Large intestine (tissue), 3 donors: ENCODE results near the gene OGA. TPM values are rescaled to one million over a fixed set of nuclear protein-coding genes. Genes with fewer than 3 reads are reported as not detected.

Experiments used
- DNase-seq, 2 donors: peaks; one replicate each; pipeline versions ENCODE4 v3.0.0 to v3.0.0-alpha.2; 2013
- H3K27ac ChIP-seq: one replicate; pipeline ENCODE4 v1.5.1; 2013; ENCODE audit warnings: low read length
- H3K27me3 ChIP-seq: 2 replicates; pipeline ENCODE4 v1.6.1; 2013; ENCODE audit warnings: low read length; ENCODE audit not compliant: control insufficient read depth, insufficient read depth
- H3K36me3 ChIP-seq: 2 replicates; pipeline ENCODE4 v1.6.1; 2013; ENCODE audit warnings: low read length; ENCODE audit not compliant: control insufficient read depth, insufficient read depth
- H3K4me1 ChIP-seq: one replicate; pipeline ENCODE4 v1.6.1; 2013; ENCODE audit warnings: low read length; ENCODE audit not compliant: control insufficient read depth, insufficient read depth
- H3K4me3 ChIP-seq: one replicate; pipeline ENCODE4 v1.5.1; 2013; ENCODE audit warnings: low read length
- H3K9me3 ChIP-seq: one replicate; pipeline ENCODE4 v1.6.1; 2013; ENCODE audit warnings: mild to moderate bottlenecking, low read depth, low read length, moderate library complexity; ENCODE audit not compliant: control insufficient read depth
- WGBS: methylation state at CpG from one replicate; pipeline ENCODE4 v1.1.5; 2013; ENCODE audit warnings: low lambda C conversion rate; ENCODE audit not compliant: insufficient coverage; 5-methylcytosine and 5-hydroxymethylcytosine counted together
- polyA plus RNA-seq: library from polyadenylated mRNA; unstranded; fragments of 120-200 nt; gene quantifications from one replicate; pipeline ENCODE4 v1.2.1, GENCODE V29; 2013

The OGA gene
- polyA plus RNA-seq, 1 donor: 129 TPM

- H3K27me3 ChIP-seq: peaks cover 100% of the 10 kb centered on the region
- DNase-seq: no peak
- no peaks in the 10 kb centered on the region for H3K36me3 ChIP-seq
- H3K4me1 ChIP-seq: peaks cover 5% of the 10 kb centered on the region
- H3K4me3 ChIP-seq: no peak overlapping the region
- no CpG with 5 or more reads among the region's 41 CpGs for WGBS
- peaks cover 11% of the 10 kb centered on the region for H3K9me3 ChIP-seq
- no peak overlapping the region for H3K27ac ChIP-seq
Observed at GRCh38 chr10:101770331-101771215, 47.7 kb downstream of the OGA start.

DNA sequence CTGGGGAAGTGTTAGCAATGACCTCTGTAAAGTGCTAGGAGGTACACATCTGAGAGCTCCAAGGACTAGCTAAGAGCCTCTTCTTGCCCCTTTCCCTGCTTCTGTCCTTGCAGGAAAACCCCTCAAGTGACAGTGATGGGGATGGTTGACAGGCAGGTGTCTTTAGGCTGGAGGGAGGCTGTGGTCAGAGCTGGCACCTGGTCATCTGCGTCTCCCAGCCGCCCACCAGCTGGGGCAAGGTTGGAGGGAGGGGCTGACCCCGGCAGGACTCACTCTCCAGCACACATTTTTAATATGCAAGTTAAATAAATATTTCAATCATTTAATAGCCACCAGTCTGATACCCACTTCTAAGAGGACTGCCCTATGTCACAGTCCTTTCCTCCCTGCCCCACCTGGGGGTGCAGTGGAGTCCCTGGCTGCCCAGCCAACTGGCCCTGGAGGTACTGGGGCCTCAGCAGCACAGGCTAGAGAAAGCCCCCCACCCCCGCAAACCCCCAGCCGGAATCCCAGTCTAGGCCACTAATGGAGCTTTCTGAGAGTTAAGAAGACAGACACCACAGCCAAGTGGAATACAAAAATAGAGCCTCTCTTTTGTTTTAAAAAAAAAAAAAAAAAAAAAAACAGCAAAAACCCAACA lies 48.6 kb downstream of the OGA start:
- no CpG with 5 or more reads among the region's 5 CpGs for WGBS
- Histone ChIP-seq H3K4me1 (no peaks in the 10 kb centered on the region), H3K9me3 (peaks cover 3% of the 10 kb centered on the region), H3K36me3 (no peaks in the 10 kb centered on the region), H3K27me3 (peaks cover 98% of the 10 kb centered on the region), H3K27ac (no peak overlapping the region), H3K4me3 (no peak overlapping the region)
- DNase-seq: no peak

- Histone ChIP-seq H3K4me3 (no peak overlapping the region), H3K9me3 (peaks cover 3% of the 10 kb centered on the region), H3K27me3 (peaks cover 91% of the 10 kb centered on the region), H3K4me1 (no peaks in the 10 kb centered on the region), H3K27ac (no peak overlapping the region), H3K36me3 (no peaks in the 10 kb centered on the region)
- DNase-seq: no peak
- no CpG with 5 or more reads among the region's 8 CpGs for WGBS
Observed at GRCh38 chr10:101768791-101769170, 49.5 kb downstream of the OGA start.

DNA sequence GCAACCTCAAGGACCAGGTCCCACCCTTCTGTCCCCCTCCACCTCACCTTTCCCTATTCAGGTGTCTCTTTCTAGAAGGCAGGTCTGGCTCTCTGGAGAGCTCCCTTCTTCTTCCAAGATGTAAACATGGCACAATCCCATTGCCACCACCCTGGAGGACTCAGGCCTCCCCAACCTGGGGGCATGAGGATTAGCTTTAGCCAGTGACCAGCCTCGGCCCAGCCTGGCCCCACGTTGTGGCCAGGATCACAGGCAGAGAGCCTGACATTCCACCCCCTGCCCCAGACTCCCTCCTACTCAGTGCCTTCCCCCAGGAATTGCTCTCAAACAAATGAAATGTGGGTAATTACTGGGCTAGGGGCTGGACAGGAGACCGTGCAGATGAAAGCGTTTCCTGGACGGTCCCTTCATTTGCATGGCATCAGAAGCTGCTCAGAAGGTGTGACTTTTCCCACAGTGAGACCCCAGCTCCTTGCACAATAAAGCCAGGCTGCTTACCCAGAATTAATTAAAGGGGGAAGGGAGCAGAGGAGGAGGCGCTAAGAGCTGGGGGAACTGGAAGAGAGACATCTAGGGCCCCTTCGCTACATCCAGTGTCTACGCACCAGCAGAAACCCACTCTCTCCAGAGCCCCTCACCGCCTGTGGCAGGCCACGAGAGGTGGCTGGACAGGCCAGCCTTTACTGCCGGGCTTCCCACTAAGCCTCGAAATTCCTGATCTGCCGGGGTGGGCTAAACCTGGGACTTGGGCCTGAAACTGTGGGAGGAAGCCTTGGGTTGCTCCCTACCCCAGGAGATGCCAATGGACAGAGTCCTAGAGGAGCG lies 50.1 kb downstream of the OGA start:
- peaks cover 3% of the 10 kb centered on the region for H3K9me3 ChIP-seq
- WGBS: no CpG with 5 or more reads among the region's 14 CpGs
- H3K4me3 ChIP-seq: no peak overlapping the region
- no peaks in the 10 kb centered on the region for H3K4me1 ChIP-seq
- no peak overlapping the region for H3K27ac ChIP-seq
- no peak for DNase-seq
- H3K27me3 ChIP-seq: peaks cover 87% of the 10 kb centered on the region
- H3K36me3 ChIP-seq: no peaks in the 10 kb centered on the region

DNA sequence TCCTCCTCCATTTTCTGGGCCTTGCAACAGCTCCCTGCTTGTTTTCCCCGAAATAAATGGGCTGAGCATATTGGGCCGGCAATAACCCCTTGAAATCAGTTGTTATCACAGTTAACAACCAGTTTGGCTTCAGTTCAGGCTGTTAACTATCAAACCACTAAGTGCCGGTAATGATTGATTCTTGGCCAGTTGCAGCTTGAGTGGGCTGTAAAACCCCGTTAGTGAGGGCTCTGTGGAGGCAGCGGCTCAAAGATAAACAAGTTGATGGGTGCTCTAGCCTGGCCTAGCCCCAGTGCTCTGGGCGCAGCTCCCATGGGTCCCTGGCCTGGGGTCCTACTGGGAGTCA lies 50.7 kb downstream of the OGA start:
- WGBS: no CpG with 5 or more reads among the region's 6 CpGs
- H3K9me3 ChIP-seq: peaks cover 3% of the 10 kb centered on the region
- no peaks in the 10 kb centered on the region for H3K36me3 ChIP-seq
- no peaks in the 10 kb centered on the region for H3K4me1 ChIP-seq
- H3K4me3 ChIP-seq: no peak overlapping the region
- H3K27ac ChIP-seq: no peak overlapping the region
- peaks cover 85% of the 10 kb centered on the region for H3K27me3 ChIP-seq
- no peak for DNase-seq

GRCh38 chr10:101766753-101767599 lies 51.3 kb downstream of the OGA start:
- Histone ChIP-seq H3K9me3 (peaks cover 3% of the 10 kb centered on the region), H3K27me3 (peaks cover 79% of the 10 kb centered on the region), H3K4me3 (no peak overlapping the region), H3K36me3 (no peaks in the 10 kb centered on the region), H3K27ac (no peak overlapping the region), H3K4me1 (no peaks in the 10 kb centered on the region)
- WGBS: no CpG with 5 or more reads among the region's 12 CpGs
- no peak for DNase-seq

DNA sequence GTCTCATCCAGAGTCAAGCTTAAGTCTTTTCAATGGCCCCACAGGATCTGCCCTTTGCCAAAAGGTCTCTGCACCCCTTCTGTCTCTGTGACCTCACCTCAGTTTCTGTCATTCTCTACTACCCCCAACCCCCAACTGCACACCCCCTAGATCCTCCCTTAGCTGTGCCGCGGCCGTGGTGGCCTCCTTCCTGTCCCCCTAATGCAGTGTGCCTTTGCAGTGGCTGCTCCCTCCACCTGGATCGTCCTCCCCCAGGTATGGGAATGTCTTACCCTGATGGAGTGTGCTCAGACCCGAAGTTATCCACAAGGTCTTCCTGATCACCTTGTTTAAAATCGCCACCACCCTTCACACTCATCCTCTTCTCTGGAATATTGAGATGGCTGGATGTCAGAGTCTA lies 51.9 kb downstream of the OGA start:
- Histone ChIP-seq H3K27ac (no peak overlapping the region), H3K9me3 (peaks cover 3% of the 10 kb centered on the region), H3K36me3 (no peaks in the 10 kb centered on the region), H3K27me3 (peaks cover 72% of the 10 kb centered on the region), H3K4me1 (no peaks in the 10 kb centered on the region), H3K4me3 (no peak overlapping the region)
- no peak for DNase-seq
- WGBS: 85% methylated on average over 5 of the region's 6 CpGs

GRCh38 chr10:101763141-101763846 lies 55.0 kb downstream of the OGA start:
- DNase-seq: no peak
- Histone ChIP-seq H3K36me3 (no peaks in the 10 kb centered on the region), H3K9me3 (no peaks in the 10 kb centered on the region), H3K27ac (no peak overlapping the region), H3K27me3 (peaks cover 47% of the 10 kb centered on the region), H3K4me3 (no peak overlapping the region), H3K4me1 (no peaks in the 10 kb centered on the region)
- 100% methylated on average over 1 of the region's 10 CpGs for WGBS

GRCh38 chr10:101762736-101763135 lies 55.5 kb downstream of the OGA start:
- no peak for DNase-seq
- H3K9me3 ChIP-seq: no peaks in the 10 kb centered on the region
- peaks cover 41% of the 10 kb centered on the region for H3K27me3 ChIP-seq
- H3K27ac ChIP-seq: no peak overlapping the region
- no CpG with 5 or more reads among the region's 5 CpGs for WGBS
- no peak overlapping the region for H3K4me3 ChIP-seq
- H3K4me1 ChIP-seq: no peaks in the 10 kb centered on the region
- no peaks in the 10 kb centered on the region for H3K36me3 ChIP-seq
